HepG2 (cell line): ENCODE measurements around the gene TUBB4B. TPM values are rescaled to one million over a fixed set of nuclear protein-coding genes. Genes with fewer than 3 reads are reported as not detected.

Experiments used
- AGO1 ChIP-seq: fragments of 200-400 bp; formaldehyde crosslinking; IDR thresholded peaks from 2 replicates; pipeline ENCODE4 v1.6.1; 2017; ENCODE audit warnings: mild to moderate bottlenecking, low read depth, low read length, moderate library complexity; ENCODE audit not compliant: poor library complexity, severe bottlenecking
- ARNT2 ChIP-seq: sonication (generic); formaldehyde crosslinking; IDR thresholded peaks from 2 replicates; pipeline ENCODE4 v1.8.0; 2022; ENCODE audit warnings: mild to moderate bottlenecking, low read depth, missing genetic modification reagents, moderate library complexity
- CCDC6 ChIP-seq: sonication (generic); formaldehyde crosslinking; IDR thresholded peaks from 2 replicates; pipeline ENCODE4 v1.8.1; 2022; ENCODE audit warnings: mild to moderate bottlenecking, missing genetic modification reagents, moderate library complexity
- GATA4 ChIP-seq: sonication (generic); IDR thresholded peaks from 2 replicates; pipeline ENCODE4 v1.6.1; 2016; ENCODE audit warnings: antibody characterized with exemption, low read depth, borderline replicate concordance
- GLI4 ChIP-seq: sonication (generic); formaldehyde crosslinking; IDR thresholded peaks from 2 replicates; pipeline ENCODE4 v1.5.1; 2020; ENCODE audit warnings: missing genetic modification reagents, mild to moderate bottlenecking, moderate library complexity, borderline replicate concordance
- GMEB2 ChIP-seq: IDR thresholded peaks from 2 replicates; pipeline ENCODE4 v1.6.1; 2016; ENCODE audit warnings: missing biosample characterization, missing genetic modification reagents, low read depth
- HIVEP1 ChIP-seq: sonication (generic); formaldehyde crosslinking; IDR thresholded peaks from 2 replicates; pipeline ENCODE4 v1.4.0; 2020; ENCODE audit warnings: mild to moderate bottlenecking, missing genetic modification reagents
- HMG20B ChIP-seq: conservative IDR thresholded peaks from 2 replicates; pipeline ENCODE4 v1.6.1; 2016; ENCODE audit warnings: missing genetic modification reagents, missing compliant biosample characterization
- HNF4A ChIP-seq: sonication (generic); formaldehyde crosslinking; IDR thresholded peaks from 2 replicates; pipeline ENCODE4 v1.4.0; 2020; ENCODE audit warnings: missing genetic modification reagents
- HNF4G ChIP-seq, 2 experiments: sonication (generic) in 1 of 2; formaldehyde crosslinking in 1 of 2; IDR thresholded peaks; 2 replicates each; pipeline versions ENCODE4 v1.4.0 to v1.6.1; 2011 to 2020; ENCODE audit warnings: borderline replicate concordance in 2 of 2, low read depth in 2 of 2, mild to moderate bottlenecking in 2 of 2, low read length in 1 of 2, missing genetic modification reagents in 1 of 2, moderate library complexity in 1 of 2
- HNRNPK ChIP-seq: fragments of 200-400 bp; formaldehyde crosslinking; IDR thresholded peaks from 2 replicates; pipeline ENCODE4 v1.6.1; 2018; ENCODE audit warnings: low read length, low read depth, moderate library complexity, mild to moderate bottlenecking; ENCODE audit not compliant: poor library complexity, severe bottlenecking
- HOXA3 ChIP-seq: sonication (generic); formaldehyde crosslinking; IDR thresholded peaks from 2 replicates; pipeline ENCODE4 v1.5.0; 2020; ENCODE audit warnings: missing genetic modification reagents
- HOXA5 ChIP-seq: sonication (generic); formaldehyde crosslinking; IDR thresholded peaks from 2 replicates; pipeline ENCODE4 v1.4.0; 2020; ENCODE audit warnings: missing genetic modification reagents
- KDM3A ChIP-seq: IDR thresholded peaks from 2 replicates; pipeline ENCODE4 v1.6.1; 2018; ENCODE audit warnings: low read depth, missing compliant biosample characterization
- MAX ChIP-seq: IDR thresholded peaks from 2 replicates; pipeline ENCODE4 v1.6.1; 2012; ENCODE audit warnings: inconsistent platforms
- MIXL1 ChIP-seq: IDR thresholded peaks from 2 replicates; pipeline ENCODE4 v1.6.1; 2016
- MTF2 ChIP-seq: sonication (generic); formaldehyde crosslinking; IDR thresholded peaks from 2 replicates; pipeline ENCODE4 v1.5.0; 2020; ENCODE audit warnings: missing genetic modification reagents, borderline replicate concordance
- NONO ChIP-seq, 2 experiments: fragments of 450-650 bp in 1 of 2; sonication (generic) in 1 of 2; formaldehyde crosslinking in 1 of 2; IDR thresholded peaks in 1 of 2; conservative IDR thresholded peaks in 1 of 2; 2 replicates each; pipeline versions ENCODE4 v1.6.1 to v1.8.0; 2017 to 2022; ENCODE audit warnings: mild to moderate bottlenecking in 1 of 2, missing genetic modification reagents in 1 of 2, moderate library complexity in 1 of 2
- PREB ChIP-seq: sonication (generic); formaldehyde crosslinking; IDR thresholded peaks from 2 replicates; pipeline ENCODE4 v1.4.0; 2020; ENCODE audit warnings: missing genetic modification reagents
- RFX3 ChIP-seq: IDR thresholded peaks from 2 replicates; pipeline ENCODE4 v1.6.1; 2016; ENCODE audit warnings: missing biosample characterization, missing genetic modification reagents
- RFXAP ChIP-seq: sonication (generic); formaldehyde crosslinking; IDR thresholded peaks from 2 replicates; pipeline ENCODE4 v1.4.0; 2020; ENCODE audit warnings: missing genetic modification reagents, borderline replicate concordance
- SATB2 ChIP-seq: sonication (generic); formaldehyde crosslinking; IDR thresholded peaks from 2 replicates; pipeline ENCODE4 v1.5.0; 2020; ENCODE audit warnings: missing genetic modification reagents
- STAT5B ChIP-seq: sonication (generic); formaldehyde crosslinking; IDR thresholded peaks from 2 replicates; pipeline ENCODE4 v1.4.0; 2020; ENCODE audit warnings: missing genetic modification reagents
- ZKSCAN8 ChIP-seq: IDR thresholded peaks from 2 replicates; pipeline ENCODE4 v1.6.1; 2016; ENCODE audit warnings: borderline replicate concordance, missing genetic modification reagents, missing compliant biosample characterization
- ZNF414 ChIP-seq: sonication (generic); formaldehyde crosslinking; IDR thresholded peaks from 2 replicates; pipeline ENCODE4 v1.5.0; 2020; ENCODE audit warnings: missing genetic modification reagents
- ZNF563 ChIP-seq: sonication (generic); formaldehyde crosslinking; IDR thresholded peaks from 2 replicates; pipeline ENCODE4 v1.8.0; 2022; ENCODE audit warnings: mild to moderate bottlenecking, moderate library complexity, missing genetic modification reagents
- polyA plus RNA-seq, 8 experiments: library from polyadenylated mRNA; depleted of rRNA in 3 of 8; stranded (reverse) in 7 of 8; unstranded in 1 of 8; fragments of >200 nt; fragmentation: Illumina TruSeq in 4 of 8; extraction: Trizol in 4 of 8; gene quantifications; 2 replicates each; pipeline versions ENCODE4 v1.2.1 to v1.2.3, GENCODE V29; 2011 to 2016; ENCODE audit warnings: low read depth in 4 of 8, missing spikeins in 1 of 8, mixed read lengths in 1 of 8; ENCODE audit not compliant: insufficient read depth in 1 of 8
- total RNA-seq, 5 experiments: library from RNA; depleted of rRNA; stranded (reverse); fragments of >200 nt; fragmentation: Illumina TruSeq; extraction: Trizol; gene quantifications; 2 replicates each; pipeline ENCODE4 v1.2.3, GENCODE V29; 2016; ENCODE audit warnings: low read depth in 1 of 5

Gene TUBB4B
- total and polyA plus RNA-seq, 2 of the 13 experiments (the other 11 are each of a cell fraction or from before 2014, with no cell fraction given) = 182 to 412 TPM

GRCh38 chr9:137276473-137277328 lies 35.6 kb downstream of the TUBB4B start (continued):
- no peak for TF ChIP-seq NONO (IDR thresholded peaks at IDR 0.05)
- 0 out of 2 replicates have a peak, but pooled peaks have one; percentile 8 for TF ChIP-seq NONO (CRISPR knock-in tag; conservative IDR thresholded peaks at IDR 0.05)
- TF ChIP-seq HMG20B (CRISPR knock-in tag) = no peak
- peak; percentile 79 for TF ChIP-seq MAX
- TF ChIP-seq CCDC6 = no peak
- TF ChIP-seq AGO1 = peak; percentile 22
- peak; percentile 2; the same call in 1 of the 2 replicates for TF ChIP-seq HNF4A (CRISPR knock-in tag)
- no peak for TF ChIP-seq MTF2 (CRISPR knock-in tag)
- no peak for TF ChIP-seq HOXA5 (CRISPR knock-in tag)
- peak; percentile 9; the same call in 1 of the 2 replicates for TF ChIP-seq KDM3A (CRISPR knock-in tag)
- TF ChIP-seq SATB2 (CRISPR knock-in tag) = no peak
- TF ChIP-seq RFX3 (CRISPR knock-in tag) = no peak
- no peak for TF ChIP-seq MIXL1 (CRISPR knock-in tag)
- no peak for TF ChIP-seq GATA4
- 0 out of 2 replicates have a peak, but pooled peaks have one; percentile 17 for TF ChIP-seq ZNF563 (CRISPR knock-in tag)
- TF ChIP-seq ARNT2 (CRISPR knock-in tag) = 0 out of 2 replicates have a peak, but pooled peaks have one; percentile 29
- 0 out of 2 replicates have a peak, but pooled peaks have one; percentile 78 for TF ChIP-seq GLI4
- TF ChIP-seq HIVEP1 (CRISPR knock-in tag) = 0 out of 2 replicates have a peak, but pooled peaks have one; percentile 24
- TF ChIP-seq ZNF414 (CRISPR knock-in tag) = no peak
- TF ChIP-seq HNRNPK = no peak
- 0 out of 2 replicates have a peak, but pooled peaks have one; percentile 3 for TF ChIP-seq HOXA3 (CRISPR knock-in tag)
- TF ChIP-seq ZKSCAN8 (CRISPR knock-in tag) = 0 out of 2 replicates have a peak, but pooled peaks have one; percentile 11
- no peak for TF ChIP-seq GMEB2 (CRISPR knock-in tag)
- peak; percentile 17; the same call in 1 of the 2 replicates for TF ChIP-seq HNF4G (IDR thresholded peaks at IDR 0.05; ENCODE audit: borderline replicate concordance, low read depth, low read length)
- TF ChIP-seq HNF4G (CRISPR knock-in tag; IDR thresholded peaks at IDR 0.05; ENCODE audit: borderline replicate concordance, low read depth) = no peak
- no peak for TF ChIP-seq STAT5B (CRISPR knock-in tag)
- TF ChIP-seq PREB (CRISPR knock-in tag) = no peak
- TF ChIP-seq RFXAP = no peak
